ENCODE results near the gene SRMS.

- TF ChIP-seq EZH2phosphoT487 (conservative IDR thresholded peaks at IDR 0.05; ENCODE audit: low read length), result no peak
- no peak for TF ChIP-seq CTCF (IDR thresholded peaks at IDR 0.05; ENCODE audit: insufficient read depth, low read length, poor library complexity, severe bottlenecking)
Observed at GRCh38 chr20:63533871-63534393, 13.6 kb downstream of the SRMS start.

Data from SU-DHL-6 (cell line).